ENCODE data around the gene GFRA4. TPM values are rescaled to one million over a fixed set of nuclear protein-coding genes. Genes with fewer than 3 reads are reported as not detected.

Gene GFRA4
- total and polyA plus RNA-seq, 9 donors, result 0.22 TPM; not detected in 8

- Histone ChIP-seq H3K4me1 (ENCODE audit: insufficient read depth) (no peaks in the 10 kb centered on the region), H3K9me3 (no peaks in the 10 kb centered on the region), H3K36me3 (no peaks in the 10 kb centered on the region), H3K4me3 (no peak overlapping the region), H3K27me3 (no peaks in the 10 kb centered on the region), H3K27ac (no peak overlapping the region)
- no peak for DNase-seq
- intact Hi-C loops (cut with DNase I), result loop anchor here (2.0 to 5.0 kb wide), 2 partner anchors 33 kb away; no protein-coding TSS in a partner anchor
- 49 to 76% (median 70%) methylated on average over 5 to 6 of the region's 6 CpGs for WGBS, 3 donors
- no peak for TF ChIP-seq POLR2A (IDR thresholded peaks at IDR 0.05)
- no peak for TF ChIP-seq EP300 (IDR thresholded peaks at IDR 0.05)
- TF ChIP-seq CTCF (IDR thresholded peaks at IDR 0.05), result no peak
Measured at GRCh38 chr20:3710011-3710466, 46.8 kb upstream of the GFRA4 start.

- Histone ChIP-seq H3K4me1 (ENCODE audit: insufficient read depth) (no peaks in the 10 kb centered on the region), H3K4me3 (no peak overlapping the region), H3K27ac (no peak overlapping the region), H3K27me3 (no peaks in the 10 kb centered on the region), H3K9me3 (no peaks in the 10 kb centered on the region), H3K36me3 (no peaks in the 10 kb centered on the region)
- TF ChIP-seq POLR2A (IDR thresholded peaks at IDR 0.05) (no peak), CTCF (IDR thresholded peaks at IDR 0.05) (no peak), EP300 (IDR thresholded peaks at IDR 0.05) (no peak)
- intact Hi-C loops (cut with DNase I), result no loop called here
- WGBS, 3 donors, result 87 to 96% (median 91%) methylated on average over 3 of the region's 3 CpGs
- DNase-seq, result no peak
Measured at GRCh38 chr20:3707508-3707899, 44.3 kb upstream of the GFRA4 start.

GRCh38 chr20:3706774-3707507, 43.7 kb upstream of the GFRA4 start:
- Histone ChIP-seq H3K4me3 (no peak overlapping the region), H3K9me3 (no peaks in the 10 kb centered on the region), H3K36me3 (no peaks in the 10 kb centered on the region), H3K27me3 (no peaks in the 10 kb centered on the region), H3K4me1 (ENCODE audit: insufficient read depth) (no peaks in the 10 kb centered on the region), H3K27ac (no peak overlapping the region)
- intact Hi-C loops (cut with DNase I), result no loop called here
- no peak for TF ChIP-seq EP300 (IDR thresholded peaks at IDR 0.05)
- TF ChIP-seq CTCF (IDR thresholded peaks at IDR 0.05), result no peak
- TF ChIP-seq POLR2A (IDR thresholded peaks at IDR 0.05), result no peak
- DNase-seq, result no peak
- WGBS, 3 donors, result 76 to 82% (median 79%) methylated on average over 10 of the region's 10 CpGs

- H3K27me3 ChIP-seq, result no peaks in the 10 kb centered on the region
- WGBS, 3 donors, result 92 to 94% (median 93%) methylated on average over 31 of the region's 31 CpGs
- no peak for DNase-seq
Measured at GRCh38 chr20:3705970-3706739, 43.0 kb upstream of the GFRA4 start.

More at GRCh38 chr20:3705970-3706739, 43.0 kb upstream of the GFRA4 start:
- no peak overlapping the region for H3K27ac ChIP-seq
- intact Hi-C loops (cut with DNase I), result no loop called here
- no peaks in the 10 kb centered on the region for H3K36me3 ChIP-seq
- no peaks in the 10 kb centered on the region for H3K4me1 ChIP-seq (ENCODE audit: insufficient read depth)
- H3K9me3 ChIP-seq, result no peaks in the 10 kb centered on the region
- TF ChIP-seq CTCF (IDR thresholded peaks at IDR 0.05) (no peak), POLR2A (IDR thresholded peaks at IDR 0.05) (no peak), EP300 (IDR thresholded peaks at IDR 0.05) (no peak)
- no peak overlapping the region for H3K4me3 ChIP-seq

Data from ovary (tissue), 9 donors.